Frontal cortex (tissue), 4 donors: ENCODE data around the gene ARSB. TPM values are rescaled to one million over a fixed set of nuclear protein-coding genes. Genes with fewer than 3 reads are reported as not detected.
"Not testable (repeated sequence)": the region's sequence is repeated elsewhere in the genome, so short reads cannot be mapped to it uniquely, and the experiment has no call there.

Experiments used
- DNase-seq, 2 donors: peaks; one replicate each; pipeline ENCODE4 v3.0.0; 2012; ENCODE audit warnings: low spot score in 2 of 2
- FAIRE-seq: peaks from 2 replicates; lab custom pipeline; 2012; peaks lifted over from hg19 to GRCh38; lab: Jason Lieb, UNC
- small RNA-seq: library from RNA; depleted of rRNA; stranded (forward); fragments of <200 nt; gene quantifications from one replicate; pipeline ENCODE3, GENCODE V24; 2014
- total RNA-seq: library from RNA; depleted of rRNA; stranded (reverse); fragments of >200 nt; gene quantifications from one replicate; pipeline ENCODE4 v1.2.3, GENCODE V29; 2014
- donor health status: control.
- donor health status: control.
- donor health status: control.

ARSB gene
- total RNA-seq, 1 donor from 2014 or later: 20.4 TPM

- peak; percentile 88 for FAIRE-seq
- no peak for DNase-seq
Measured at GRCh38 chr5:78738104-78738503, 247.0 kb downstream of the ARSB start.

GRCh38 chr5:78735834-78736463 is 249.2 kb downstream of the ARSB start:
- no peak for FAIRE-seq
- no peak for DNase-seq

- DNase-seq (no peak), FAIRE-seq (no peak)
Measured at GRCh38 chr5:78734950-78735349, 250.2 kb downstream of the ARSB start.

GRCh38 chr5:78734094-78734845 is 250.8 kb downstream of the ARSB start:
- DNase-seq (no peak), FAIRE-seq (no peak)

GRCh38 chr5:78732721-78733120 is 252.4 kb downstream of the ARSB start:
- DNase-seq, FAIRE-seq: not testable (repeated sequence)

- no peak for FAIRE-seq
- DNase-seq: no peak
Measured at GRCh38 chr5:78731884-78732283, 253.2 kb downstream of the ARSB start.

GRCh38 chr5:78730300-78731094 is 254.6 kb downstream of the ARSB start:
- DNase-seq: no peak
- no peak for FAIRE-seq

- FAIRE-seq (no peak), DNase-seq (no peak)
Measured at GRCh38 chr5:78727786-78728761, 257.0 kb downstream of the ARSB start.

Small RNAs within 50 kb of the gene (small RNA-seq; reads per million reads assigned to genes)
- gene AC025755.1: not detected

Other genes starting within 250 kb of the ARSB start
- gene DMGDH, start 84.4 kb upstream of the ARSB start, total RNA-seq: 3.7 TPM
- 0.41 TPM for gene BHMT2, start 84.5 kb upstream of the ARSB start, total RNA-seq
- gene BHMT, start 126.5 kb upstream of the ARSB start, total RNA-seq: 2.4 TPM